Measurements from ENCODE around the gene SLC4A1AP.

Gene SLC4A1AP

DNA sequence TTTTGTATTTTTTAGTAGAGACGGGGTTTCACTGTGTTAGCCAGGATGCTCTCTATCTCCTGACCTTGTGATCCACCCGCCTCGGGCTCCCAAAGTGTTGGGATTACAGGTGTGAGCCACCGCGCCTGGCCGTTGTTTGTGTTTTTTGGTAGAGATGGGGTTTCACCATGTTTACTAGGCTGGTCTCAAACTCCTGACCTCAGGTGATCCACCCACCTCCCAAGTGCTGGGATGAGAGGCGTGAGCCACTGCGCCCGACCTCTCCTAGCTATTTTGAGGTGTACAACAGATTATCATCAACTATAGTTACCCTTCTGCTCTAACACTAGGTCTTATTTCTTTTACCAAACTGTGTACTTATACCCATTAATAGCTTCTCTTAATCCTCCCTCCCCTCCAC is 78.9 kb downstream of the SLC4A1AP start:
- DNase-seq (ENCODE audit: low spot score) = no peak
